ENCODE measurements around the gene PIKFYVE.

- TF ChIP-seq CTCF (IDR thresholded peaks at IDR 0.05) (no peak), POLR2A (IDR thresholded peaks at IDR 0.05) (no peak)
Observed at GRCh38 chr2:208265371-208265800, 669 bp upstream of the PIKFYVE start.
